ENCODE data around the gene SORCS2. TPM values are rescaled to one million over a fixed set of nuclear protein-coding genes. Genes with fewer than 3 reads are reported as not detected.

Gene SORCS2
- total RNA-seq, 1 donor from 2014 or later, result under 0.01 TPM

GRCh38 chr4:7243609-7244330, 51.4 kb downstream of the SORCS2 start:
- no peak for DNase-seq (ENCODE audit: low read depth in 2 of 2)

- no peak for DNase-seq (ENCODE audit: low read depth in 2 of 2)
Observed at GRCh38 chr4:7244331-7244665, 52.0 kb downstream of the SORCS2 start.

GRCh38 chr4:7244751-7245320, 52.5 kb downstream of the SORCS2 start:
- no peak for DNase-seq (ENCODE audit: low read depth in 2 of 2)

GRCh38 chr4:7247521-7247920, 55.2 kb downstream of the SORCS2 start:
- DNase-seq (ENCODE audit: low read depth in 2 of 2), result no peak

GRCh38 chr4:7247946-7248345, 55.6 kb downstream of the SORCS2 start:
- DNase-seq (ENCODE audit: low read depth in 2 of 2), result no peak

GRCh38 chr4:7248857-7249256, 56.5 kb downstream of the SORCS2 start:
- no peak for DNase-seq (ENCODE audit: low read depth in 2 of 2)

- DNase-seq (ENCODE audit: low read depth in 2 of 2), result no peak
Observed at GRCh38 chr4:7251321-7251720, 59.0 kb downstream of the SORCS2 start.

GRCh38 chr4:7252051-7252450, 59.7 kb downstream of the SORCS2 start:
- no peak for DNase-seq (ENCODE audit: low read depth in 2 of 2)

GRCh38 chr4:7252510-7253340, 60.4 kb downstream of the SORCS2 start:
- peak in 1 of 2 donors; percentile 68 for DNase-seq (ENCODE audit: low read depth in 2 of 2)

GRCh38 chr4:7253341-7253700, 61.0 kb downstream of the SORCS2 start:
- no peak for DNase-seq (ENCODE audit: low read depth in 2 of 2)

- DNase-seq (ENCODE audit: low read depth in 2 of 2), result no peak
Observed at GRCh38 chr4:7253837-7254236, 61.5 kb downstream of the SORCS2 start.

GRCh38 chr4:7254736-7255487, 62.6 kb downstream of the SORCS2 start:
- DNase-seq (ENCODE audit: low read depth in 2 of 2), result no peak

GRCh38 chr4:7255488-7255881, 63.1 kb downstream of the SORCS2 start:
- no peak for DNase-seq (ENCODE audit: low read depth in 2 of 2)

- no peak for DNase-seq (ENCODE audit: low read depth in 2 of 2)
Observed at GRCh38 chr4:7255996-7256395, 63.7 kb downstream of the SORCS2 start.

- no peak for DNase-seq (ENCODE audit: low read depth in 2 of 2)
Observed at GRCh38 chr4:7256984-7257810, 64.9 kb downstream of the SORCS2 start.

GRCh38 chr4:7259039-7259438, 66.7 kb downstream of the SORCS2 start:
- no peak for DNase-seq (ENCODE audit: low read depth in 2 of 2)

GRCh38 chr4:7260569-7260968, 68.2 kb downstream of the SORCS2 start:
- no peak for DNase-seq (ENCODE audit: low read depth in 2 of 2)

- no peak for DNase-seq (ENCODE audit: low read depth in 2 of 2)
Observed at GRCh38 chr4:7261087-7261486, 68.7 kb downstream of the SORCS2 start.

- DNase-seq (ENCODE audit: low read depth in 2 of 2), result no peak
Observed at GRCh38 chr4:7261536-7261935, 69.2 kb downstream of the SORCS2 start.

GRCh38 chr4:7262134-7262533, 69.8 kb downstream of the SORCS2 start:
- no peak for DNase-seq (ENCODE audit: low read depth in 2 of 2)

GRCh38 chr4:7263166-7263565, 70.8 kb downstream of the SORCS2 start:
- DNase-seq (ENCODE audit: low read depth in 2 of 2), result no peak
